ENCODE results near the gene LRRC26. TPM values are rescaled to one million over a fixed set of nuclear protein-coding genes. Genes with fewer than 3 reads are reported as not detected.

The LRRC26 gene
- total RNA-seq, 1 experiment from 2014 or later: not detected

- POLR2A ChIA-PET: interaction anchor here (1.0 kb wide), 1 partner anchor 9 kb away, joined by 4 read pairs; the partner anchor contains the start of gene TPRN
- no TSS peak for BruUV-seq (replicated peaks)
Observed at GRCh38 chr9:137192448-137192780, 22.6 kb upstream of the LRRC26 start.

GRCh38 chr9:137191691-137192447, 22.0 kb upstream of the LRRC26 start:
- CTCF ChIA-PET: interaction anchor here (0.8 to 1.5 kb wide), 3 partner anchors 45 to 399 kb away, joined by 3 to 5 read pairs (median 3); no protein-coding TSS in a partner anchor
- no TSS peak for BruUV-seq (replicated peaks)
- no peak overlapping the region for H3K4me3 Mint-ChIP-seq (ENCODE audit: unreplicated experiment)
- intact Hi-C loops (cut with micrococcal nuclease): no loop called here
- no peaks in the 10 kb centered on the region for H3K27me3 Mint-ChIP-seq (ENCODE audit: insufficient read depth, unreplicated experiment)
- no peak for TF ChIP-seq CTCF (IDR thresholded peaks at IDR 0.05; ENCODE audit: unreplicated experiment)
- peaks cover 16% of the 10 kb centered on the region for H3K4me1 Mint-ChIP-seq (ENCODE audit: insufficient read depth, unreplicated experiment)
- H3K27ac Mint-ChIP-seq (ENCODE audit: low read depth, unreplicated experiment): no peak overlapping the region
- H3K9me3 Mint-ChIP-seq (ENCODE audit: unreplicated experiment): no peaks in the 10 kb centered on the region
- no peak for DNase-seq (ENCODE audit: unreplicated experiment)
- H3K36me3 Mint-ChIP-seq (ENCODE audit: insufficient read depth, unreplicated experiment): peaks cover 20% of the 10 kb centered on the region
- POLR2A ChIA-PET: interaction anchor here (1.0 kb wide), 1 partner anchor 9 kb away, joined by 4 read pairs; the partner anchor contains the start of gene TPRN

More at GRCh38 chr9:137192448-137192780, 22.6 kb upstream of the LRRC26 start:
- Mint-ChIP-seq H3K27ac (ENCODE audit: low read depth, unreplicated experiment) (no peak overlapping the region), H3K36me3 (ENCODE audit: insufficient read depth, unreplicated experiment) (peaks cover 20% of the 10 kb centered on the region), H3K4me1 (ENCODE audit: insufficient read depth, unreplicated experiment) (peaks cover 14% of the 10 kb centered on the region), H3K9me3 (ENCODE audit: unreplicated experiment) (no peaks in the 10 kb centered on the region), H3K27me3 (ENCODE audit: insufficient read depth, unreplicated experiment) (no peaks in the 10 kb centered on the region), H3K4me3 (ENCODE audit: unreplicated experiment) (no peak overlapping the region)
- TF ChIP-seq CTCF (IDR thresholded peaks at IDR 0.05; ENCODE audit: unreplicated experiment): no peak
- no peak for DNase-seq (ENCODE audit: unreplicated experiment)
- intact Hi-C loops (cut with micrococcal nuclease): no loop called here
- CTCF ChIA-PET: interaction anchor here (0.9 to 1.5 kb wide), 2 partner anchors 44 to 399 kb away, joined by 3 to 5 read pairs; no protein-coding TSS in a partner anchor

GRCh38 chr9:137191245-137191644, 21.4 kb upstream of the LRRC26 start:
- no peaks in the 10 kb centered on the region for H3K27me3 Mint-ChIP-seq (ENCODE audit: insufficient read depth, unreplicated experiment)
- intact Hi-C loops (cut with micrococcal nuclease): no loop called here
- ChIA-PET CTCF (interaction anchor here (0.8 to 1.1 kb wide), 3 partner anchors 61 to 398 kb away, joined by 3 read pairs; no protein-coding TSS in a partner anchor), POLR2A (interaction anchor here (1.1 kb wide), 1 partner anchor 10 kb away, joined by 3 read pairs; the partner anchor contains the start of gene TPRN)
- DNase-seq (ENCODE audit: unreplicated experiment): no peak
- TF ChIP-seq CTCF (IDR thresholded peaks at IDR 0.05; ENCODE audit: unreplicated experiment): no peak
- H3K4me1 Mint-ChIP-seq (ENCODE audit: insufficient read depth, unreplicated experiment): peaks cover 19% of the 10 kb centered on the region
- peak overlapping the region; percentile 94 for H3K4me3 Mint-ChIP-seq (ENCODE audit: unreplicated experiment)
- H3K9me3 Mint-ChIP-seq (ENCODE audit: unreplicated experiment): no peaks in the 10 kb centered on the region
- H3K36me3 Mint-ChIP-seq (ENCODE audit: insufficient read depth, unreplicated experiment): peaks cover 20% of the 10 kb centered on the region
- BruUV-seq (replicated peaks): no TSS peak
- no peak overlapping the region for H3K27ac Mint-ChIP-seq (ENCODE audit: low read depth, unreplicated experiment)

GRCh38 chr9:137190315-137190856, 20.5 kb upstream of the LRRC26 start:
- no peak for TF ChIP-seq CTCF (IDR thresholded peaks at IDR 0.05; ENCODE audit: unreplicated experiment)
- POLR2A ChIA-PET: interaction anchor here (1.1 to 3.7 kb wide), 9 partner anchors 8 to 63 kb away, joined by 3 to 57 read pairs (median 29); partner anchors contain the start of genes CYSRT1, LRRC26, NDOR1 and RNF224
- H3K27ac Mint-ChIP-seq (ENCODE audit: low read depth, unreplicated experiment): no peak overlapping the region
- peaks cover 15% of the 10 kb centered on the region for H3K4me1 Mint-ChIP-seq (ENCODE audit: insufficient read depth, unreplicated experiment)
- no peaks in the 10 kb centered on the region for H3K9me3 Mint-ChIP-seq (ENCODE audit: unreplicated experiment)
- peaks cover 20% of the 10 kb centered on the region for H3K36me3 Mint-ChIP-seq (ENCODE audit: insufficient read depth, unreplicated experiment)
- peak overlapping the region; percentile 94 for H3K4me3 Mint-ChIP-seq (ENCODE audit: unreplicated experiment)
- CTCF ChIA-PET: interaction anchor here (0.6 to 2.0 kb wide), 4 partner anchors 11 to 61 kb away, joined by 3 to 11 read pairs (median 4); partner anchors contain the start of gene RNF224
- intact Hi-C loops (cut with micrococcal nuclease): no loop called here
- BruUV-seq (replicated peaks): no TSS peak
- H3K27me3 Mint-ChIP-seq (ENCODE audit: insufficient read depth, unreplicated experiment): no peaks in the 10 kb centered on the region
- no peak for DNase-seq (ENCODE audit: unreplicated experiment)
